Testis (tissue), 3 donors: ENCODE data around the gene LAG3. TPM values are rescaled to one million over a fixed set of nuclear protein-coding genes. Genes with fewer than 3 reads are reported as not detected.

ENCODE experiments used
- DNase-seq: peaks from one replicate; pipeline ENCODE4 v3.0.0-alpha.2; 2019
- H3K27ac ChIP-seq, 2 donors: fragments of 200-600 bp; sonication (generic); one replicate each; pipeline ENCODE4 v1.5.1; 2019
- H3K27me3 ChIP-seq: fragments of 200-600 bp; sonication (generic); one replicate; pipeline ENCODE4 v1.5.1; 2019
- H3K36me3 ChIP-seq: fragments of 200-600 bp; sonication (generic); one replicate; pipeline ENCODE4 v1.5.1; 2017; ENCODE audit warnings: low read depth; ENCODE audit errors: missing control alignments
- H3K4me1 ChIP-seq: fragments of 200-600 bp; sonication (generic); one replicate; pipeline ENCODE4 v1.5.1; 2019
- H3K4me3 ChIP-seq, 2 donors: fragments of 200-600 bp; sonication (generic); one replicate each; pipeline ENCODE4 v1.5.1; 2017 to 2019
- H3K9me3 ChIP-seq: fragments of 200-600 bp; sonication (generic); one replicate; pipeline ENCODE4 v1.5.1; 2017
- CTCF ChIP-seq, 3 experiments: fragments of 450-650 bp in 2 of 3; fragments of 200-600 bp in 1 of 3; sonication (generic) in 1 of 3; IDR thresholded peaks; one replicate each; pipeline ENCODE4 v1.5.1; 2016 to 2019; ENCODE audit warnings: antibody characterized with exemption in 3 of 3, mild to moderate bottlenecking in 2 of 3, moderate library complexity in 1 of 3
- POLR2A ChIP-seq: fragments of 450-650 bp; IDR thresholded peaks from one replicate; pipeline ENCODE4 v1.6.1; 2017; ENCODE audit warnings: antibody characterized with exemption, mild to moderate bottlenecking, moderate library complexity
- WGBS, 2 donors: methylation state at CpG; one replicate each; pipeline ENCODE4 v1.1.5; 2018; 5-methylcytosine and 5-hydroxymethylcytosine counted together
- intact Hi-C: fragments of 100-400 bp; cut with DNase I; formaldehyde crosslinking; loops from one replicate; pipeline ENCODE4 v1.15.1; 2023; ENCODE audit warnings: low total_unique reads
- polyA plus RNA-seq: library from polyadenylated mRNA; stranded (reverse); fragments of 350-450 nt; fragmentation: Illumina TruSeq; extraction: RNeasy Lipid Tissue Mini Kit (QIAGEN cat#74804); gene quantifications from one replicate; pipeline ENCODE4 v1.2.3, GENCODE V29; 2014; ENCODE audit warnings: low read depth, low replicate concordance; ENCODE audit not compliant: insufficient read depth
- total RNA-seq, 2 donors: library from RNA; depleted of rRNA; stranded (reverse); fragments of >200 nt; gene quantifications; one replicate each; pipeline ENCODE4 v1.2.3, GENCODE V29; 2016

The LAG3 gene
- total and polyA plus RNA-seq, 3 donors from 2014 or later: 4.1 to 7.1 (median 6.3) TPM

- TF ChIP-seq CTCF (IDR thresholded peaks at IDR 0.05) (no peak), POLR2A (no peak)
- Histone ChIP-seq H3K27me3 (no peaks in the 10 kb centered on the region), H3K4me1 (peaks cover 8% of the 10 kb centered on the region), H3K9me3 (no peaks in the 10 kb centered on the region), H3K27ac (no peak overlapping the region), H3K4me3 (no peak overlapping the region), H3K36me3 (no peaks in the 10 kb centered on the region)
- intact Hi-C loops: loop anchor here (10.0 kb wide), 1 partner anchor 45 kb away; the partner anchor contains the start of gene LAG3
- no peak for DNase-seq
- 91 to 92% methylated on average over 13 of the region's 13 CpGs for WGBS, 2 donors
Measured at GRCh38 chr12:6819106-6820030, 47.0 kb downstream of the LAG3 start.

- Histone ChIP-seq H3K9me3 (no peaks in the 10 kb centered on the region), H3K4me1 (peaks cover 8% of the 10 kb centered on the region), H3K27me3 (no peaks in the 10 kb centered on the region), H3K36me3 (no peaks in the 10 kb centered on the region), H3K4me3 (no peak overlapping the region), H3K27ac (no peak overlapping the region)
- no peak for TF ChIP-seq POLR2A
- TF ChIP-seq CTCF (IDR thresholded peaks at IDR 0.05): no peak
- 59 to 63% methylated on average over 2 to 5 of the region's 5 CpGs for WGBS, 2 donors
- no peak for DNase-seq
- intact Hi-C loops: loop anchor here (10.0 kb wide), 1 partner anchor 45 kb away; the partner anchor contains the start of gene LAG3
Measured at GRCh38 chr12:6820166-6820565, 47.8 kb downstream of the LAG3 start.

- Histone ChIP-seq H3K36me3 (no peaks in the 10 kb centered on the region), H3K27ac (peak within 1 kb of the TSS; percentile 9 to 36), H3K4me3 (peak within 1 kb of the TSS; percentile 37 to 50), H3K27me3 (no peaks in the 10 kb centered on the region), H3K9me3 (no peaks in the 10 kb centered on the region), H3K4me1 (peaks cover 8% of the 10 kb centered on the region)
- intact Hi-C loops: loop anchor here (10.0 kb wide), 1 partner anchor 47 kb away; the partner anchor contains the start of gene LAG3
- peak; percentile 67 for DNase-seq
- TF ChIP-seq POLR2A (no peak), CTCF (IDR thresholded peaks at IDR 0.05) (no peak)
- WGBS, 2 donors: 10 to 34% methylated on average over 23 to 27 of the region's 28 CpGs
Measured at GRCh38 chr12:6821591-6822425, 49.5 kb downstream of the LAG3 start, which contains the start of gene GPR162. Gene GPR162 (plus strand): TSS chr12:6821821. CDS start chr12:6823899, 2,078 bp downstream.

GRCh38 chr12:6822426-6823135, 50.3 kb downstream of the LAG3 start:
- Histone ChIP-seq H3K27me3 (no peaks in the 10 kb centered on the region), H3K9me3 (no peaks in the 10 kb centered on the region), H3K27ac (no peak overlapping the region), H3K4me1 (peaks cover 15% of the 10 kb centered on the region), H3K4me3 (peak overlapping the region in 1 of 2 donors; percentile 50), H3K36me3 (no peaks in the 10 kb centered on the region)
- 61 to 66% methylated on average over 7 of the region's 7 CpGs for WGBS, 2 donors
- DNase-seq: no peak
- TF ChIP-seq CTCF (IDR thresholded peaks at IDR 0.05): no peak
- TF ChIP-seq POLR2A: no peak
- intact Hi-C loops: loop anchor here (10.0 kb wide), 1 partner anchor 48 kb away; the partner anchor contains the start of gene LAG3
